CD4-positive, alpha-beta T cell treated with Interleukin-17A for 1 hour (primary cell): Measurements from ENCODE around the gene AURKAIP1.
A peak's percentile ranks its signal among the peaks of the same experiment; 100 is the strongest.

Source experiments
- DNase-seq: peaks from one replicate; pipeline ENCODE4 v3.0.0-alpha.2; 2020

The AURKAIP1 gene

GRCh38 chr1:1359664-1360468 is 15.1 kb downstream of the AURKAIP1 start:
- no peak for DNase-seq

- peak; percentile 35 for DNase-seq
Observed at GRCh38 chr1:1359308-1359663, 15.7 kb downstream of the AURKAIP1 start.

- no peak for DNase-seq
Observed at GRCh38 chr1:1358433-1359271, 16.4 kb downstream of the AURKAIP1 start, which contains the start of gene MXRA8. MXRA8 (minus strand) TSS chr1:1358555; CDS start chr1:1358504, 51 bp downstream.

- no peak for DNase-seq
Observed at GRCh38 chr1:1357871-1358432, 17.1 kb downstream of the AURKAIP1 start.

GRCh38 chr1:1356796-1357401 is 18.1 kb downstream of the AURKAIP1 start:
- no peak for DNase-seq

- no peak for DNase-seq
Observed at GRCh38 chr1:1356166-1356795, 18.7 kb downstream of the AURKAIP1 start.

- DNase-seq = no peak
Observed at GRCh38 chr1:1355416-1355815, 19.6 kb downstream of the AURKAIP1 start.

- peak; percentile 28 for DNase-seq
Observed at GRCh38 chr1:1354271-1355247, 20.4 kb downstream of the AURKAIP1 start.

GRCh38 chr1:1353389-1354151 is 21.4 kb downstream of the AURKAIP1 start:
- no peak for DNase-seq

- no peak for DNase-seq
Observed at GRCh38 chr1:1352786-1353388, 22.1 kb downstream of the AURKAIP1 start.

GRCh38 chr1:1351511-1352427 is 23.2 kb downstream of the AURKAIP1 start:
- DNase-seq = no peak

GRCh38 chr1:1349256-1350012 is 25.6 kb downstream of the AURKAIP1 start, which contains the start of gene DVL1:
DVL1 (minus strand) TSS chr1:1349418; CDS start chr1:1349065, 353 bp downstream.
- peak; percentile 73 for DNase-seq

- DNase-seq = no peak
Observed at GRCh38 chr1:1348420-1349255, 26.4 kb downstream of the AURKAIP1 start.

GRCh38 chr1:1347663-1348419 is 27.2 kb downstream of the AURKAIP1 start:
- DNase-seq = no peak

GRCh38 chr1:1347026-1347595 is 27.9 kb downstream of the AURKAIP1 start:
- DNase-seq = no peak

GRCh38 chr1:1346501-1346890 is 28.5 kb downstream of the AURKAIP1 start:
- no peak for DNase-seq
